ENCODE data around the gene NBAS.

NBAS gene

GRCh38 chr2:15560988-15561573 lies at the start of gene NBAS:
NBAS (minus strand) TSS chr2:15561334; CDS start chr2:15561304, 30 bp downstream.
- TF ChIP-seq, protein P1, sequence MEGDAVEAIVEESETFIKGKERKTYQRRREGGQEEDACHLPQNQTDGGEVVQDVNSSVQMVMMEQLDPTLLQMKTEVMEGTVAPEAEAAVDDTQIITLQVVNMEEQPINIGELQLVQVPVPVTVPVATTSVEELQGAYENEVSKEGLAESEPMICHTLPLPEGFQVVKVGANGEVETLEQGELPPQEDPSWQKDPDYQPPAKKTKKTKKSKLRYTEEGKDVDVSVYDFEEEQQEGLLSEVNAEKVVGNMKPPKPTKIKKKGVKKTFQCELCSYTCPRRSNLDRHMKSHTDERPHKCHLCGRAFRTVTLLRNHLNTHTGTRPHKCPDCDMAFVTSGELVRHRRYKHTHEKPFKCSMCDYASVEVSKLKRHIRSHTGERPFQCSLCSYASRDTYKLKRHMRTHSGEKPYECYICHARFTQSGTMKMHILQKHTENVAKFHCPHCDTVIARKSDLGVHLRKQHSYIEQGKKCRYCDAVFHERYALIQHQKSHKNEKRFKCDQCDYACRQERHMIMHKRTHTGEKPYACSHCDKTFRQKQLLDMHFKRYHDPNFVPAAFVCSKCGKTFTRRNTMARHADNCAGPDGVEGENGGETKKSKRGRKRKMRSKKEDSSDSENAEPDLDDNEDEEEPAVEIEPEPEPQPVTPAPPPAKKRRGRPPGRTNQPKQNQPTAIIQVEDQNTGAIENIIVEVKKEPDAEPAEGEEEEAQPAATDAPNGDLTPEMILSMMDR (IDR thresholded peaks at IDR 0.05; ENCODE audit: low read depth, low read length), result no peak
- in situ Hi-C loops (cut with HindIII; ENCODE audit: low sequenced_read_pairs), result no loop called here
- peak within 1 kb of the TSS; percentile 72 for H3K4me3 ChIP-seq (ENCODE audit: low read depth, low read length)
- DNase-seq (ENCODE audit: low read depth, low spot score), result peak; percentile 89

- DNase-seq (ENCODE audit: low read depth, low spot score), result no peak
- H3K4me3 ChIP-seq (ENCODE audit: low read depth, low read length), result no peak overlapping the region
- in situ Hi-C loops (cut with HindIII; ENCODE audit: low sequenced_read_pairs), result no loop called here
- TF ChIP-seq, protein P1 (IDR thresholded peaks at IDR 0.05; ENCODE audit: low read depth, low read length), result no peak
These were observed 49.4 kb upstream of the NBAS start for GRCh38 chr2:15610430-15610952.

DNA sequence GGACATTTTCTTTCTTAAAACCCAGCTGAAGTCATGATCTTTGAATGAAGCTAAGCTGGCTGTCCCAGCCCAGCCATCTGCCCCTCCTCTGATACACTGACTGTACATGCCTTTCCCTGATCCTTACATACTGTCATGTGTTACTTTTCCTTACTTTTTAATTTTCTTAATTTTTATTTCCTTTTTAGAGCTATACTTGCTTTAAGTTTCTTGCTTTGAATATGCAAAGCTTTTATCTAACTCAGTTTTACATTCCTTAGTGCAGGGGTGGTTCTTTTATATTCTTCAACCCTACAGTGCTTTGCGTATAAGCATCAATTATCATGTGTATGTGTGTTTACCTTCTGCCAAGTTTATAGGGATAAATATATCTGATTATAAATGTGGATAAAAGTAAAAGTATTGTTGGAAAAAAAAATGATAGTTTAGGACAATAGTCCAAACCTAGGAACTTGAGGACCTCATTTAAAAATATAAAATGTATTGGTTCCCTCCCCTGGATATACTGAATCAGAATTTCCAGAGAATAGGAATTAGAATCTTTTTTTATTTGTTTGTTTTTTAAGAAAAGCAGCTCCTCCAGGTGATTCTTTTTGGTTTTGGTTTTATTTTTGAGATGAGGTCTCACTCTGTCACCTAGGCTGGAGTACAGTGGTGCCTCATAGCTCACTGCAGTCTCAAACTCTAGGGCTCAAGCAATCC lies 48.4 kb upstream of the NBAS start:
- no peak overlapping the region for H3K4me3 ChIP-seq (ENCODE audit: low read depth, low read length)
- TF ChIP-seq, protein P1 (IDR thresholded peaks at IDR 0.05; ENCODE audit: low read depth, low read length), result no peak
- in situ Hi-C loops (cut with HindIII; ENCODE audit: low sequenced_read_pairs), result no loop called here
- DNase-seq (ENCODE audit: low read depth, low spot score), result no peak

DNA sequence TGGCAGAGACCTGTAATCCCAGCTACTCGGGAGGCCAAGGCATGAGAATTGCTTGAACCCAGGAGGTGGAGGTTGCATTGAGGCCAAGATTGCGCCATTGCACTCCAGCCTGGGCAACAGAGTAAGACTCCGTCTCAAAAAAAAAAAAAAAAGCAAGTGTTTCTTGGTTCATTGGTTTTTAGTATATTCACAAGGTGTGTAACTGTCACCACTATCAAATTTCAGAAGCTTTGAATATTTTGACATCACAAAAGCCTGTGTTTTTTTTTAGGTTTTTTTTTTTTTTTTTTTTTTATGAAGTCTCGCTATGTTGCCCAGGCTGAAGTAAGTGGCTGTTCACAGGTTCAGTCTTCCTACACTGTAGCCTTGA lies 47.2 kb upstream of the NBAS start:
- TF ChIP-seq, protein P1 (IDR thresholded peaks at IDR 0.05; ENCODE audit: low read depth, low read length), result no peak
- in situ Hi-C loops (cut with HindIII; ENCODE audit: low sequenced_read_pairs), result no loop called here
- DNase-seq (ENCODE audit: low read depth, low spot score), result no peak
- H3K4me3 ChIP-seq (ENCODE audit: low read depth, low read length), result no peak overlapping the region

GRCh38 chr2:15607709-15608391 lies 46.7 kb upstream of the NBAS start:
- in situ Hi-C loops (cut with HindIII; ENCODE audit: low sequenced_read_pairs), result no loop called here
- DNase-seq (ENCODE audit: low read depth, low spot score), result no peak
- TF ChIP-seq, protein P1 (IDR thresholded peaks at IDR 0.05; ENCODE audit: low read depth, low read length), result no peak
- no peak overlapping the region for H3K4me3 ChIP-seq (ENCODE audit: low read depth, low read length)

DNA sequence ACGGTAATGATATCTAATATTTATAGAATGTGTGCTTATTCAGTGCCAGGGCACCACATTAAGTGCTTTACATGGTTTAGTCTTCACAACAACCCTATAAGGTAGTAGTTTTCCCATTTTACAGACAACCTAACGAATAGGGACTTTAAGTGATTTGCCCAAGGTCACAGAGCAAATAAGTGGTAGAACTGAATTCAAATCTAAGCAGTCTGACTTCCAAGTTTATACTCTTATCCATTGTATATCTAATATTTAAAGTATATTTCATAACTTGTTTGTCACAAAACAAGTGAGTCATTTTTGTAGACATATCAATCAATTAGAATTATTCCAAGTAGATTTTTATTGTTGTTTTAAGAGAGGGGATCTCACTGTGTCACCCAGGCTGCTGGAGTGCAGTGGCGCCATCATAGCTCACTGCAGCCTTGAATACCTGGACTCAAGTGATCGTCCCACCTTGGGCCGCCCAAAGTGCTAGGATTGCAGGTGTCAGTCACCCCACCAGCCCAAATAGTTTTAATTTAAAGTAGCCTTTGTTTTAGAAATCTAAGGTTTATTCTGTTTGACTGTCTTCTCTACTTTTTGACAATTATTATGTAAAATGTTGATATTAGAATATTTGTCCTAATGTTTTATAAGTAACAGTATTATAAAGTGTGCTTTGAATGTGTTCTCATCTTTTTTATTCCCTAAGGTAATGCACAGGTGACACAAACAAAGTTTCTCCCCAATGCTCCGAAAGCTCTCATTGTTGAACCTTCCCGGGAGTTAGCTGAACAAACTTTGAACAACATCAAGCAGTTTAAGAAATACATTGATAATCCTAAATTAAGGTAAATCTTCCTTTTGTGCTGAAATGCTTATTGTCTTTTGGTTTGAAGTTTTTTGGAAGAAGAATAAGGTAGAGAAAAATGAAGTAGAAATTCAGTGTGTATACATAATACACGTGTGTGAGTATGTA lies 45.6 kb upstream of the NBAS start:
- in situ Hi-C loops (cut with HindIII; ENCODE audit: low sequenced_read_pairs), result no loop called here
- TF ChIP-seq, protein P1 (IDR thresholded peaks at IDR 0.05; ENCODE audit: low read depth, low read length), result no peak
- H3K4me3 ChIP-seq (ENCODE audit: low read depth, low read length), result no peak overlapping the region
- DNase-seq (ENCODE audit: low read depth, low spot score), result no peak
